Stimulated activated CD8-positive, alpha-beta memory T cell treated with anti-CD3 and anti-CD28 coated beads, Interleukin-4, amount 100 ng/mL, for 1 hour (primary cell): ENCODE results near the gene ABCC3.
"Not testable (repeated sequence)": the region's sequence is repeated elsewhere in the genome, so short reads cannot be mapped to it uniquely, and the experiment has no call there.

Source experiments
- DNase-seq, 2 donors: peaks; one replicate each; pipeline ENCODE4 v3.0.0-alpha.2; 2020; ENCODE audit warnings: low read depth in 2 of 2, low spot score in 1 of 2

ABCC3 gene

DNA sequence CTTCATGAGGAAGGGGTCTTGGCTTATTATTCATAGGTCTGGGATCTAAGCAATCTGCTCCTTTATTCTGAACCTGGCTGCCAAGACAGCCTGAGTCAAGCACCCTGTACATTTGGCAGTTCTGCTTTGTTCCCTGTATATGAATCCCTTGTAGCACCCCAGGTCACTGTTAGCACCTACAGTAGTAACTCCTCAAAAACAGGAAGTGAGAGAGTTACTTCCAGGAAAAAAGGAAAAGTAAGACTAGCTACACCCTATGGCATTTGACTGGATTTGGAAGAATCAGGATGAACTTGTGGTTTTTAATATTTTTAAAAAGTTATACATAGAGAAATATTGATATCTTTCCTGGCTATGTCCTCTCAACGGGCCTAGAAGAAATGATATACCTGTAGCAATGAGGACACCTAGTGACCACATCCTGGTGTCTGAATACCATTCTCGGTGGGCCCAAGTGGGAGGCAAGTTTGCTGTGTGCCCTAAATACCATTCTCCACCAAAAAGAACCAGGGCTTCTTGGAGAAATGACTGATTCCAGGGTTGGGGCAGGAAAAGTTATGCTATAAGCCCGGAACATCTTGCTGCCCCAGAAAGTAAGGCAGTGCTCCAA, 63.1 kb downstream of the ABCC3 start:
- DNase-seq = no peak

GRCh38 chr17:50699410-50699809, 64.7 kb downstream of the ABCC3 start:
- no peak for DNase-seq

DNA sequence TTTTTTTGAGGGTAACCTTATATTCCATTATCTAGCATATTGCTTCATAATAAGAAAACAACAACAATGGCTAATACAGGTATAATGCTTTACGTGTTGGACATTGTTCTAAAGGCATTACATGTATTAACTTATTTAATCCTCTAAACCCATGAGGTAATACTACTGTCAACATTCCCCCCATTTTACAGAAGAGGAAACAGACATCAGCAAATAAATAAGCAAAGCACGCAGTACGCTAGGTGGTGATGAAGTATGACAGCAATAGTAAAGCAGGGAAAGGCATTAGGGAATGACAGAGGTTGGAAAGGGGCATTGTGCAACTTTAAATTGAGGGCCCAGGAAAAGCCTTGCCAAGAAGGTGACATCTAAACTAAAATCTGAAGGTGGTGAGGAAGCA, 68.5 kb downstream of the ABCC3 start:
- no peak for DNase-seq

DNA sequence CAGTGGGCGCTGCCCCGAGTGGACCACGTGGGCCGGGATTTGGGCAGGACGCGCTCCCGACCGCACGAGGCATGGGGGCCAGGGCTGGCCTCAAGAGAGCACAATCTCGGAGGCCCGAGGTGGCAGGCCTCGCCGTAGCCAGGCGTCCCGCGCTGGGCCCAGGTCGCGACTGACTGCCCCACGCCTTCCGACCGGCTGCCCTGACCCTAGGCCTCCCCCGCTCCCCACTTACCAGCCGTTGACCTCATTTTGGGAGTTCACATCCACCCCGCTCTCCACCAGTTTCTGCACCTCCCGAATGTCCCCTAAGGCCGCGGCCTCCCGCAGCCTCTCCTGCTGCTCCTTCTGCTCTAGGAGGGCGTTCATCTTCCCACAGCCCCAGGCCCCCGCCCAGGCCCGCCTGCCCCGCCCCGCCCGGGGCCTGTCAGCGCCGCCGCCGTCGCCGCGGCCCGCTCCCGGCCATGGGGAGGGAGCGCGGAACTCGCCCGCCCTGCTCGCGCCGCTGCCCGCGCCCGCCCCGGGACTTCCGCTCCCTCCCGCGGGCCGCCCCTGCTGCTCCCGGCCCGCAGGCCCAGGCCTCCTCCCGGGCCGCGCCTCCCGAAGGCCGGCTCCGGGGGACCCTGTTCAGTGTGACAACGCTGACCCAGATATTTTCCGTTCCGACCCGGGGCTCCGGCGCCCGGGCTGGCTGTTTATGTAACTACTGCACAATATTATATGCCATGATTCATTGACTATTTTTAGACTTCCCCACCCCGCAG, 72.8 kb downstream of the ABCC3 start, which contains the start of gene ANKRD40:
Gene ANKRD40 (minus strand): TSS at position 626 of the 761 bp plus-strand sequence. CDS start 260 bp downstream, at position 366.
- DNase-seq = peak; percentile 72 to 80

GRCh38 chr17:50708050-50709000, 73.6 kb downstream of the ABCC3 start:
- DNase-seq = no peak

- DNase-seq = not testable (repeated sequence)
Measured at GRCh38 chr17:50709053-50709452, 74.4 kb downstream of the ABCC3 start.

DNA sequence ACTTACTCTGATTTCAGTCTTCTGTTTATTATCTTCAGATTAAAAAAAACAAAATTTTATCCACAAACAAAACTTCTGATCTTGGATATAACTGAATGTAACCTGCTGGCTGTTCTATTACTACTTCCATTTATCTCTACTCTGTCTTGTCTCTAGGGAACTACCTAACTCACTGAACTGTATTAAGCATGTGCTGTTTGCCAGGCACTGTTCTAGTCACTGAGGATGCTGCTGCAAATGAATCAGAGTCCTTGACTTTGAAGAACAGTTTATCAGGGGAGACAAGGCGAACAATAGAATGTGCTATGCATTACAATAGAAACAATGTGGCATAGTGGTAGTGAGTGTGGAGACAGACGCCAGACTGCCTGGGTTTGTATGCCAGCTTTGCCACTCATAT, 75.3 kb downstream of the ABCC3 start:
- no peak for DNase-seq

DNA sequence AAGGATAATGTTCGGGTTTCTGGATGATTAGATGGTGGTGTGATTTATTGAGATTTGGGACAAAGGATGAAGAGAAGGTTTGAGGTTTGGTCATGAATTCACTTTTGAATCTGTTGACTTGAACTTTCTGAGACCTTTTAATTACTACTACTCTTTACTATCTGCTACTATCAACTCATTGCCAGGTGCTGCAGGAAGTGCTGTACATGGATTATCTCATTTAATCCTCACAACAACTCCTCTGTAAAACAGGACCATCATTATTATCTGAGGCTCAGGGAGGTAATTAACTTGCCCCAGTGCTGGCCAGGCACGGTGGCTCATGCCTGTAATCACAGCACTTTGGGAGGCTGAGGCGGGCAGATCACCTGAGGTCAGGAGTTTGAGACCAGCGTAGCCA, 76.0 kb downstream of the ABCC3 start:
- no peak for DNase-seq

GRCh38 chr17:50712641-50713040, 78.0 kb downstream of the ABCC3 start:
- no peak for DNase-seq

DNA sequence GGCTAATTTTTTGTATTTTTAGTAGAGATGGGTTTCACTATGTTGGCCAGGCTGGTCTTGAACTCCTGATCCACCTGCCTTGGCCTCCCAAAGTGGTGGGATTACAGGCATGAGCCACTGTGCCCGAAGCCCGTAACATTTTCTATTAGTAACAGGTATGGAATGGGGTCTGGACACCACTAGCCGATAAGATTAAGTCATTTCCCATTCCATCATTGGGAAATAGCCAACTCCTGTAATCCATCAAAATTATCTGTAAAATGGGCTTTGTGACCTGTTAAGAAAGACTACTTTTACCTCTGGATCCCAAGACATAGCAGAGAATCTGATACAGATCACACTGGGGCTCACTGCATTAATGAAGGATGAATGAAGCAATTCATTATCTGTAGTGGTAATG, 80.8 kb downstream of the ABCC3 start:
- no peak for DNase-seq

DNA sequence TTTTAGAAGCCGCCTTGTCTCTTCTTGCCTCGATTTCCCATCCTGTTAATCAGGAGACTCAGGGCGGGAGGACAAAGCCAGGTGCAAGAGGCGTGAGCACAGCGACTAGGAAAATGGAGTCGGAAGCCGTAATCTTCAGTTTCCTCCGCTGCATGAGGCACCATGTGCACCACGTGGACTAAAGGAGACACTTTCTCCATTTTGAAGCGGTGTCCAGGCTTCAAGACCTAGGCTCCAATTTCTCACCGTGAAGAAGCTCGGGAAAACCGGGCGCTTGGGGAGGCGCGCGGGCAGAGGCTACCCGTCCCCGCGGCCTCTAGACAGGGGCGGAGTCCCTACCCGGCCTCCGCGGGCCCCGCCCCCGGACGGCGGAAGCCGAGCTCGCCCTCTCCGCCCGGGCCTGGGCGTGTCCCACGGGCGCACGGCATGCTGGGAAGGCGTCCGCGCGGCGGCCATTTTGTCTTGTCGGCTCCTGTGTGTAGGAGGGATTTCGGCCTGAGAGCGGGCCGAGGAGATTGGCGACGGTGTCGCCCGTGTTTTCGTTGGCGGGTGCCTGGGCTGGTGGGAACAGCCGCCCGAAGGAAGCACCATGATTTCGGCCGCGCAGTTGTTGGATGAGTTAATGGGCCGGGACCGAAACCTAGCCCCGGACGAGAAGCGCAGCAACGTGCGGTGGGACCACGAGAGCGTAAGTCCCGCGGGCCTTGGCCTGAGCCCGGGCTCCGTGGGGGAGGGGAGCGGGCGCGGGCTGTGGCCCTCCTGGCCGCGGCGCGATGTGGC, 84.7 kb downstream of the ABCC3 start, which contains the start of gene LUC7L3:
Gene LUC7L3 (plus strand): TSS at position 460 of the 780 bp plus-strand sequence. CDS start 130 bp downstream, at position 590.
- peak; percentile 83 to 84 for DNase-seq

DNA sequence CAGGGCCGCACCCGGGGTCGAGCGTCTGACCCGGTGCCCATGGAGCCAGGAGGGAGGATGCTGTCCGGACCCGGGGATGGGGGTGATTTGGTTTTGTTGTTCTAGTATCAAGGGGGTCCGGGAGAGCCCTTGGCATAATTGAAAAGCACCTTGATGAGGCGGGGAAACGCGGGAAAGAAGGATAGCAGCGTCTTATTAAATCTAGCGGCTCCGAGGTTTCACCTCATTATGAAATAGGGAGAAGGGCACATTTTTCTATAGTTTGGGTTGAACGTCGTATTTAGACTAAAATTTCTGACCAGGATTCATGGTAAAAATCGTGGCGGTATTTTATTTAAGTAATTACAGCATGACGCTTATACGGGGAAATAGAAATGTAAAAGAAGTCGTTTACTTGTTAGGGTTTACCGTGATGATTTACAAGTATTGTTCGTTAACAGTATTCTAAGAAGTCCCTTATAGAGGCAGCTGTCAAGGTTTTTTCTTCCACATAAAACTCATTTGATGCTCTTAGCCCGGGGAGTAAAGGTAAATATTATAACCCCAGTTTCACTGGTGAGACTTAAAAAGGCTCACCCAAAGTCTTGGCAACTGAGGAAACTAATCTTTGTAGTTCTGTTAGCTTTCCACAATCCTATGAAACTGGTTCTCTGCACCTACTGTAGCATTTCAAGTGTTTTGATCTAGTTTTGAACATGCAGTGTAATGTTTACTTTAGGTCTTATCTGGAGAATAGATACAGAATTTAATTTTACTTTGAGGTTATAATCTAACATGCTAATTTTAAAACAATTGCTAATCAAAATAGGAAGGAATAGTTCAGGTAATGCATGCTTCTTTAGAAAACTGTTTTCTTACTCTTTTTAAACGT, 85.5 kb downstream of the ABCC3 start:
- no peak for DNase-seq

- no peak for DNase-seq
Measured at GRCh38 chr17:50721194-50722010, 86.7 kb downstream of the ABCC3 start.

GRCh38 chr17:50722746-50723145, 88.1 kb downstream of the ABCC3 start:
- DNase-seq = no peak

DNA sequence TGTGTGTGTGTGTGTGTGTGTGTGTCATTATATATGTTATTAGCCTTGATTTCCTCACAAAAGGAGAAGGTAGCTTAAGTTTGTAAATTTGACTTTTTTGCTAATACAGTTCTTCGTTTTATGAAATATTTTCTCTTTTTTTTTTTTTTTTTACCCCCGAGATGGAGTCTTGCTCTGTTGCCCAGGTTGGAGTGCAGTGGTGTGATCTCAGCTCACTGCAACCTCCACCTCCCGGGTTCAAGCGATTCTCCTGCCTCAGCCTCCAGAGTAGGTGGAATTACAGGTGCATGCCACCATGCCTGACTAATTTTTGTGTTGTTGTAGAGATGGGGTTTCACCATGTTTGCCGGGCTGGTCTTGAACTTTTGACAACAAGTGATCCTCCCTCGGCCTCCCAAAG, 89.9 kb downstream of the ABCC3 start:
- not testable (repeated sequence) for DNase-seq

DNA sequence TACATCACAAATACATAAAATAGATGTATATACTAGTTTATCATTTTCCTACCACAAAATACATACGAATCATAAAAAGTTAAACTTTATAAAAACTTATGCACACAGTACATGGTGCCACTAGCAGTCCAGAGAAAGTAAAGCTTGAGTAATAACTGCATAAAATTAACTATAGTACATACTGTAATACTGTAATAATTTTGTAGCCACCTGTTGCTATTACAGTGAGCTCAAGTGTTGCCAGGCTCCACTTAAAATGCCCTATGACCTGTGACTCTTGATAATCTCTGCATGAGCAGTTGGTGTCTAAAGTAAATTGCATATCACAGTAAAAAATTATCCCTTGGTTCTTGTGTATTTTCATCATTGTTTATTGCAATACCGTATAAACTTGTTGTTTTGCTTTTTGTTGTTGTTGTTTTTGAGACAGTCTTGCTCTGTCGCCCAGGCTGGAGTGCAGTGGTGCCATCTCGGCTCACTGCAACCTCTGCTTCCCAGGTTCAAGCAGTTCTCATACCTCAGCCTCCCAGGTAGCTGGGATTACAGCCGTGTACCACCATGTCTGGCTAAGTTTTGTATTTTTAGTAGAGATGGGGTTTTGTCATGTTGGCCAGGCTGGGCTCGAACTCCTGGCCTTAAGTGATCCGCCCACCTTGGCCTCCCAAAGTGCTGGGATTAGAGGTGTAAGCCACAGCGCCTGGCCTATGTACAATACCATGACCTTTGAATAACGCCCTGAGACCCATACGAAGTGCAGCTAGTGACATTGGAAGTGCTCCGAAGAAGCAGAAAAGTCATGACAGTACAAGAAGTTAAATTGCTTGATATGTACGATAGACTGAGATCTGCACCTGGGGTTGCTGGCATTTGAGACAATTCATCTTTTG, 91.3 kb downstream of the ABCC3 start:
- DNase-seq = no peak

DNA sequence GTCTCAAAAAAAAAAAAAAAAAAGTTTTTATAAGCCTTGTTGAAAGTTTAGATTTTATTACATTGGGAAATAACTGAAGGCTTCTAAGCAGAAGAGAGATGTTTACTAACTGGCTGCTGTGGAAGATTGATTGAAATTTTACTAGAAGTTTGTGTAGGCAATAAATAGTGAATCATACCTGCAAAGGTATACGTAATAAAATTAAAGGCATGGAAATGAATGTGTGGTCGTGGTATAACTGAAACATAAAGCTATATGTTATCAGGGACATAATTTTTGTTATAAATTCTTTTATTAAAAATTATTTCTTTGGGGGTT, 93.4 kb downstream of the ABCC3 start:
- DNase-seq = no peak
